GM10266 (cell line): ENCODE results near the gene SYNJ2.

Experiments
- DNase-seq: peaks from one replicate; pipeline ENCODE4 v3.0.0; 2012; ENCODE audit errors: extremely low spot score
- TF ChIP-seq, protein P1 (sequence below): IDR thresholded peaks from 2 replicates; pipeline ENCODE4 v1.5.1; 2012; ENCODE audit warnings: mild to moderate bottlenecking, low read depth; ENCODE audit not compliant: control insufficient read depth, insufficient read depth; ENCODE audit errors: missing control alignments

Gene SYNJ2

DNA sequence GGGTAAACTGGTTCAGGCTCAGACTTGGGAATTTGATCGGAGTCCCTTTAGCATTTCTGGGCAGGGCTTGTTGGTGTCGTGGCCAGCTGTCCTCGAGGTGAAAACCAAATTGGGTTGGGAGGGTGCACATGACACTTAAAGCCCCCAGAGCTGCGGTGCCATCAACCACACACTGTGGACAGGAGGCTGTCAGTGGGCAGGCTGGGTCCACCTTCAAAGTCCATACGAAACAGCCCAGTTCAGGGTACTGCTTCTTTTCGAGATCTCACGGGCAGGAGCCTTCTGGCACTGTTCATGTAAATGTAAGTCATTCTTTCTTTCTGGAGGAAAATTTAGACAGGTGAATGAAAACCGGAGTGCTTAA, 7.0 kb downstream of the SYNJ2 start:
- no peak for DNase-seq

GRCh38 chr6:157989541-157990289, 8.1 kb downstream of the SYNJ2 start:
- TF ChIP-seq, protein P1, sequence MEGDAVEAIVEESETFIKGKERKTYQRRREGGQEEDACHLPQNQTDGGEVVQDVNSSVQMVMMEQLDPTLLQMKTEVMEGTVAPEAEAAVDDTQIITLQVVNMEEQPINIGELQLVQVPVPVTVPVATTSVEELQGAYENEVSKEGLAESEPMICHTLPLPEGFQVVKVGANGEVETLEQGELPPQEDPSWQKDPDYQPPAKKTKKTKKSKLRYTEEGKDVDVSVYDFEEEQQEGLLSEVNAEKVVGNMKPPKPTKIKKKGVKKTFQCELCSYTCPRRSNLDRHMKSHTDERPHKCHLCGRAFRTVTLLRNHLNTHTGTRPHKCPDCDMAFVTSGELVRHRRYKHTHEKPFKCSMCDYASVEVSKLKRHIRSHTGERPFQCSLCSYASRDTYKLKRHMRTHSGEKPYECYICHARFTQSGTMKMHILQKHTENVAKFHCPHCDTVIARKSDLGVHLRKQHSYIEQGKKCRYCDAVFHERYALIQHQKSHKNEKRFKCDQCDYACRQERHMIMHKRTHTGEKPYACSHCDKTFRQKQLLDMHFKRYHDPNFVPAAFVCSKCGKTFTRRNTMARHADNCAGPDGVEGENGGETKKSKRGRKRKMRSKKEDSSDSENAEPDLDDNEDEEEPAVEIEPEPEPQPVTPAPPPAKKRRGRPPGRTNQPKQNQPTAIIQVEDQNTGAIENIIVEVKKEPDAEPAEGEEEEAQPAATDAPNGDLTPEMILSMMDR: no peak
- DNase-seq: no peak

More for the DNA sequence above, 7.0 kb downstream of the SYNJ2 start:
- TF ChIP-seq, protein P1: no peak

- TF ChIP-seq, protein P1: no peak
Observed at GRCh38 chr6:157990321-157991066, 8.8 kb downstream of the SYNJ2 start.

DNA sequence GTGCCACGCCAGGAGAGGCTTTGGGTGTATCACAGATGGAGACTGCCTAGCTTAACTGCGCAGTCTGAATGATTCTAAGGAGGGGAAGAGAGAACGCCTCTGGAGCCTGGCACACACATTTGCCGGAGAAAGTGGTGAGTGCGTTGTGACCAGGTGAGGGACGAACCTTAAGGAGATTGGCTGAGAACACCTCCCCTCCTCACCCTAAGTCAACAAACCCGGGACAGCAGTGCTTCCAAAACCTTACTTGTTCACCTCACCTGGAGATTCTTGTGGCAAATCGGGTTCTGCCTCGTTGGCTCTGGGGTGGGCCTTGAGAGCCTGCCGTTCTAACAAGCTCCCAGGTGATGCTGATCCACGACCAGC, 9.4 kb downstream of the SYNJ2 start:
- TF ChIP-seq, protein P1: no peak
- DNase-seq: no peak

More at GRCh38 chr6:157990321-157991066, 8.8 kb downstream of the SYNJ2 start:
- no peak for DNase-seq

GRCh38 chr6:157993076-157993475, 11.4 kb downstream of the SYNJ2 start:
- no peak for DNase-seq
- TF ChIP-seq, protein P1: no peak

DNA sequence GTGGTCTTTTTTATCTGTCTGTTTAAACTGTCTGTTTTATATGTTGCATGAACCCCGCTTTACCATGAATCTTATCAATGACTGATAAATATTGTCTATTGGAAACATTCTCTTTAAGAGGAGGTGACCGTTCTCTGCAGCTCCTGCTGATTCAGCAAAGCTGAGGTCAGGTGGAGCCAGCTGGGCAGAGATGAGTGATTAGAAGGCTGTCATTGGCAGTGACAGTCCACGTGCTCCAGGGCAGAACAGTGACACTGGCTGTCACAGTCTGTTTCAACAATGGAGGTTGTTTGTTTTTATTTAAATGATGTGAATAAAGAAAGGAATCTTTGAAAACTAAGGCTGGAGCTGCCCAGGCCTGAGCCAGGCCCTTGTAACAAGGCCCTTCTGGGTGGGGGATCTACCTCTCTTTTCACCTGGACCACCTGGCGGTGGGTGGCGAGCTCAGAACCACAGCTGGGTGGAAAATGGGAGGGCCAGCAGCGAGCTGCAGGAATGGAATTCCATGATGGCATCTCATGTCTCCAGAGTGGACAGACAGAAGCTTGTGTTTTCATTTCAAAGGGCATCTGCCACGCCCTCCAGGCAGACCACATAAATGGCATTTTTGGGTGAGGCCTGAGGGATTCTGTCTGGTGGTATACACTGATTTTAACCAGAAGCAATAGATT, 12.6 kb downstream of the SYNJ2 start:
- TF ChIP-seq, protein P1: no peak
- no peak for DNase-seq
